Embryonic facial prominence (tissue), 1 donor: ENCODE results near the gene GALNT8.
"Not testable (repeated sequence)": the region's sequence is repeated elsewhere in the genome, so short reads cannot be mapped to it uniquely, and the experiment has no call there.

Experiments used
- DNase-seq: peaks from one replicate; pipeline ENCODE4 v3.0.0-alpha.2; 2016; ENCODE audit errors: extremely low spot score

The GALNT8 gene

DNA sequence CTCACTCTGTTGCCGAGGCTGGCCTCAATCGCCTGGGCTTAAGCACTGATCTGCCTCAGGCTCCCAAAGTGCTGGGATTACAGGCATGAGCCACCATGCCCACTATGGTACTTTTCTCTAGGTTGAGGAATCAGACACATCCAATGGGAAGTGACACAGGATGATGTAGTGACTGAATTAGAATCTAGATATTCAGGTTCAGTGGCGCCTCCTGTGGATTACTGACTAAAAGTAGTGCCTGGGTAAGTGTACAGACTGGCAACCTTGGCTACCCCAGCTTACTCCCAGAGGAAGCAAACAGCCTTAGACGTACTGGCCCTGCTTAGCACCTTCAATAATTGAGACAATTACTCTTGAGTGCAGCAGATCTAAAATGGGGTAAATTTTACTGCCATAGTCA lies 22.8 kb downstream of the GALNT8 start:
- no peak for DNase-seq

GRCh38 chr12:4744709-4745108 lies 24.5 kb downstream of the GALNT8 start:
- DNase-seq = no peak

DNA sequence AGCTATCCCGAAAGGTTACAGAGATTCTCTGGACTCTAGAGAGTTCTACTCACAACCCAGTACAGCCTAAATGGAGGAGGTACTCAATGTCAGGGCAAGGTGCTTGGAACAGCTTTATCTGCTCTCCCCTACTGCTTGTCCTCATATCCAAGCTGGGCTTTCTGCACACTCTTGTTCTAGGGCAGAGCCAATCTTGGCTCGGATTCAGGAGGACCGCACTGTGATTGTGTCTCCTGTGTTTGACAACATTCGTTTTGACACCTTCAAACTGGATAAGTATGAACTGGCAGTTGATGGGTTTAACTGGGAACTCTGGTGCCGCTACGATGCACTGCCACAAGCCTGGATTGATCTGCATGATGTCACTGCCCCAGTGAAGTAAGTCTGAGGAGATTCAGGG lies 25.0 kb downstream of the GALNT8 start:
- DNase-seq = no peak

GRCh38 chr12:4751654-4752053 lies 31.5 kb downstream of the GALNT8 start:
- not testable (repeated sequence) for DNase-seq

- DNase-seq = no peak
Measured at GRCh38 chr12:4762773-4763172, 42.6 kb downstream of the GALNT8 start.

DNA sequence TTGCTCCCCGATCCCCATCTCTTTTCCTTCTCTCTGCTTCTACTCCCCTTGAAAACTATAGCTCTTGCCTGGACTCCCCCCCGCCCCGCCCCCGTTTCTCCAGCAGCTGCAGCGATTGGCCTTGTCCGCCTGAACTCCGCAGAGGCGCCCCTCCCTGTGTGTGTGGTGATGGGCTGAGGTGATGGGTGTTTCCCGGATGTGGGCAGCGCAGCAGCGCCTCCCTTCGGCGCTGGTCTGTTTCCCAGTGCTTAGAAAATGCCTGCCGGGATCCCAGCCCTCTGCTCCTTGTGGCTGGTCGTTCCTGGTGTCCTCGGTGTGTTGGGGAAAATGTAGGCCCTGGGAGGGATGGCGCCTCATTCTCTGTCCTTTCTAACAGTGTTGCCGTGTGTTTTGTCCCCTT lies 43.3 kb downstream of the GALNT8 start:
- no peak for DNase-seq

- DNase-seq = no peak
Measured at GRCh38 chr12:4766445-4766844, 46.2 kb downstream of the GALNT8 start.

- DNase-seq = no peak
Measured at GRCh38 chr12:4767186-4767585, 47.0 kb downstream of the GALNT8 start.

DNA sequence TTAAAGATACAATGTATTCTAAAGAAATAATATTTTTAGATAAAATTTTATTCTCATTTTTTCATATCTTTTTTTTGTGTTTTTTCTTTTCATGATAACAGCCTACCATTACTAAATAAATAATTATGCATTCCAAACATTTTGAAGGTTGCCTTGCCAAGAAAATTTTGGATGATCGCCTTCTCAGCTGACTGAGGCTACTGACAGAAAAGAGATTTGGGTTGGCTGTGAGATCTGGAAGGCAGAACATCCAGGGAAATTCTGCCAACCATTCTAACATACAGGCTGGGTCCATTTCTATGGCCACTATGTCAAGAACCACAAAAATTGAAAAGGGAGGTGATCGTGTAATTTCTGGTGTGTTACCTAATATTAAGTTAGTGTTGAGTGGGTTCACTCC lies 48.1 kb downstream of the GALNT8 start:
- DNase-seq = no peak

DNA sequence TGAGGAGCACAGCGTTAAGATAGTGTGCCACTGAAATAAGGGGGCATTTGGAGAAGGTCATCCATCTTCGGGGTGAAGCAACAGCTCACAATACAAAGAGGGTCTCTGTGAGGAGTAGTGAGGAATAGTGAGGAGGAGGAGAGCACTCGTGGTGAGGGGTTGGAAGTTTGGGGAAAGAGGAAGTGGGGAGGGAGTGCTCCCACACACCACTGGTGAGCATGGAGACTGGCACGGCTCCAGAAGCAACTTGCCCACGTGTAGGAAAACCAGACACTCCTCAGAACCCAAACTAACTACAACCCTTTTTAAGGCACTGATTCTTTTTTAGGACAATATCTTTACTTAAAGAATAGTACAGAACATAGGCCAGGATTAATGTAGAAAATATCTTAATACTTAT lies 48.9 kb downstream of the GALNT8 start:
- DNase-seq = no peak

DNA sequence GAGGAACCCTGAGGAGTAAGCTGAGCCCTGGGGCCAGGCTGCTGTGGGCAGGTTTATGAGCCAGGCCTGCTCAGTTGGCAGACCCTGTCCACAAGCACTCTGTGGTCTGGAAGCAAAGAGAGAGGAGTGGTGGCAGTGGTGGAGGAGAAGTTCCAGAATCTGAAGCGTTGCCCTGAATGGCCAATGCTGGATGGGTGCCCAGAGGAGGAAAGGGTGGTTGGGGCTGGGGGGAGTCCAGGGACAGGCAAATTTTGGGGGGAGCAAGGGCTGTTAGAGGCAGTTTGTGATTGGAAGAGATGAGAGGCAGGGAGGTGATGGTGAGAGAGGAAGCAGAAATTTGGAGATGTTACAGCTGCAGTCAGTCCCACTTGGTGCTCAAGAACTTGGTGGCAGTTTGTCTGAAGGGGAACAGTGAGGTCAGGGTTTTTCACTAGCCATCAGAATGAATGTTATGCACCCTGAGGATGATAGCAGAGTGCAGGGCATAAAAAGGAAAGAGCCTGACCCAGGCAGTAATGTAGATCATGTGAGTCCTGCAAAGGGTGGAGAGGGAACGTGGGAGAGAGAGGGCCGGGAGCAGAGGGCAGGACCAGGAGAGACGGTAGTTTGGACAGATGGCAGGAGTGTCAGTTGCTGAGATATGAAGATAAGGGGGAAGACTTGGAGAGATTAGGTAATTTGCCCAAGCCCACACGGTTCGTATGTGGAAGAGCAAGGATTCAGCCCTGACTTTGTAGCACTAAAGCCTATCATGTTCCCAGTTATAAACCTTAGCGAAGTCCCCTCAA lies 51.2 kb downstream of the GALNT8 start:
- DNase-seq = no peak

GRCh38 chr12:4771960-4772566 lies 51.9 kb downstream of the GALNT8 start:
- DNase-seq = no peak

DNA sequence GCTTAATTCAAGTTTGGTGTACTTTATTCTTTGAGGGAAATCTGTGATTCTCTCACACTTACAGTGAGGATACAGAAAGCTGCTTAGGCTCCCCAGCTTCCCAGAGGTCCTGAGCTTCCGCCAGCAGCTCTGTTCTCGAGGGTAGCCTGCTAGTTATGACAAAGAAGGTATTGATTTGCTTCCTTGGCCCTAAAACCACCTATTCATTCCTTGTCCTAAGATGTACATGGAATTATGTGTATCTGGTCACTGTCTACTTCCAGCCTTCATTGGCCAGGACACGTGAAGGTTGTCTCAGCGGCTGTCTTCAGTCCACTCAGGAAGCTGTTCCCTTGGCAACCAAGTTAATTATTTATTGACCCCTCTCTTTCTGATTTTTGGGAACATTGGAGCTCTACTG lies 55.7 kb downstream of the GALNT8 start:
- DNase-seq = no peak

- no peak for DNase-seq
Measured at GRCh38 chr12:4779749-4780148, 59.5 kb downstream of the GALNT8 start.

DNA sequence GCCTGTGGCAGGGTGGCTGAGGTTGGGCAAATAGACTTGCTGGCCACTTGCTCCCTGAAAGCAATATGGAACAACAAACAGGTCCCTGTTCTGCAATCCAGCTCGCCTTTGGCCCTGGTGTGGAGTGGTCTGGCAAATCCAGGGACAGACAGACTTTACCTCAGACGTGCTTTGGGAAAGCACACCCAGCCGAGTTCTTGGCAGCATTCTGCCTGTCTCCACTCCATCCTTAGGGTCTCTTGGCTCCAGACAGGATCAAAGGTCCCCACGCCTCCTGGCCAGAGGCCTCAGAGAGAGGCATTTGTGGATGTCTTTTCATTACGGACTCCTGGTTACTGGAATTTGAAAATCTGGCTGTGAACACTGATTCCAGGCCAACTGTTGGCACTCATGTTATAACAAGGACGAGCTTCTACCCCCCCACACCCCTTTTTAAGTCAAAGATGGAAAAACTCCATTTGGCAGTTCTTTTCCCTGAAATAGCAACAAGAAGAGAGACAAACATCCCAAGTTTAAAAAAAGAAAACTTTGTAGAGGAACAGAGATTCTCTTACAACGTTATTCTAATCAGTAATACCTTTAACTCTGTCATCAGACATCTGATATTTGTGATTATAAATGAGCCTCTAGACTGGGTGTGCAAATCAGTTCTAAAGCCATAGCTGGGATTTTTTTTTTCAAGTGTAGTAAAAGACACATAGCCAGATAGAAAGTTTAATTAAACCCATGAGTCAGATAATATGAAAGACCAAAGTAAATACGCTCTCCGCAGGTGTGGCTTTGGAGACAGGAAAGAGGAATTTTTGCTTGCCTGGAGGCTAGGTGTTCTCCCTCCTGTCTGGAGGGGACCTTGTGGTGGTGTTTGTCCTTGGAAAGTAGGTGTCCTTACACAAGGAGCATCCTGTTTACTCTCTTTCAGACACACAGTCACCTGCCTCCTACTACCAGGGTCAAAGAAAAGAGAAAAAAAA lies 60.7 kb downstream of the GALNT8 start:
- no peak for DNase-seq

GRCh38 chr12:4784404-4785054 lies 64.3 kb downstream of the GALNT8 start:
- DNase-seq = no peak

GRCh38 chr12:4786795-4787194 lies 66.6 kb downstream of the GALNT8 start:
- DNase-seq = no peak

DNA sequence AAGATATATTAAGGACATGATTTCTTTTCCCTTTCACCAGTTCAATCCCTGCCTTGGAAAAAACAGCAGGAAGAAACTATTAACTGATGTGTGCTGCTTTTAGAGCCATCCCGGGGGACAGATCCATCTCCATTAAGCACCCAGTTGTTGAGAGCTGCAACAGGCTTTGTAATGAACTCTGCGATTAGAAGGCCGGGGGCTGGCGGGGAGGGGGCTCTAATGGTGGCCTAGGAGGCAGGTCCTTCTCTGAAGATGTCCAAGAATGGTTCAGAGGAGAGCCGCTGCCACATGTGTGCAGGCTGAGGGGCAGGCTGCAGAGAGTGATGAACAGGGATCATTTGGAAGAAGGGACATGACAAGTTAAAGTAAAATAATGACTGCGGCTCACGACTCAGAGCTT lies 67.8 kb downstream of the GALNT8 start:
- no peak for DNase-seq

DNA sequence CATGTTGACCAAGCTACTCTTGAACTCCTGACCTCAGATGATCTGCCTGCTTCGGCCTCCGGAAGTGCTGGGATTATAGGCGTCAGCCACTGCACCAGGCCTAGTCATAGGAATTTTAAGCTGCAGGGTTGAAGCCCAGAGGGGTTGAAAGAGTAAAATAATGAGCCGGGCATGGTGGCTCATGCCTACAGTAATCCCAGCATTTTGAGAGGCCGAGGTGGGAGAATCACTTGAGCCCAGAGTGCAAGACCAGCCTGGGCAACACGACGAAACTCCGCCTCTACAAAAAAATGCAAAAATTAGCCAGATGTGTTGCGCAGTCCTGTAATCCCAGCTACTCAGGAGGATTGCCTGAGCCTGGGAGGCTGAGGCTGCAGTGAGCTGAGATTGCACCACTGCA lies 69.6 kb downstream of the GALNT8 start:
- no peak for DNase-seq

DNA sequence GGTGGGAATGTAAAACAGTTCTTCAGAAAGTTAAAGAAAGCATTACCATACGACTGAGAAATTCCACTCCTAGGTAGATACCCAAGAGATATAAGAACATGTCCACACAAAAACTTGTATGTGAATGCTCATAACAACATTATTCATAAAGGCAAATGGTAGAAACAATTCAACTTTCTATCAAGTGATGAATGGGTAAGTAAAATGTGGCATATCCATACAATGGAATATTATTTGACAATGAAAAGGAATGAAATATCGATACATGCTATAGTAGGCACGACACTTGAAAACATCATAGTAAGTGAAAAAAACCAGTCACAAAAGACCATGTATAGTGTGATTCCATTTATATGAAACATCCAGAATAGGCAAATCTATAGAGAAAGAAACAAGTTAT lies 71.3 kb downstream of the GALNT8 start:
- DNase-seq = no peak

DNA sequence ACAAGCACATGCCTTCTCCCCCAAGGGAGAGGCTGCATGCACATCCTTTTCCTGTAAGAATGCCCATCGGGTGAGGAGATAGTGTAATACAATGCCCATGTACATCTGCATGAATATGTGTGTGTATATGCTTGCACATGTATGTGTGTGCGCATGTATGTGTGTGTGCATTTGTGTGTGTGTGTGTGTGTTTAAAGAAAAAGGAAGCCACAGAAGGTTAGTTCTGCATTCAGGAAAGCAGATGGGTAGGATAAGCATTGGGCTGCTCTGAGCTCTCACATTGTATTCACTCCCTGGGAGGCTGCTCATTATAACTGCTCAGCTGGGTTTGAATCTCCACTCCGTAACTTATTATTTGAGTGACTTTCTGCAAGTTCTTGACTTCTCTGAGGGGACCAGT lies 74.3 kb downstream of the GALNT8 start:
- DNase-seq = no peak

GRCh38 chr12:4796216-4796615 lies 76.0 kb downstream of the GALNT8 start:
- DNase-seq = no peak
